Measurements from ENCODE around the gene RLF.

DNA sequence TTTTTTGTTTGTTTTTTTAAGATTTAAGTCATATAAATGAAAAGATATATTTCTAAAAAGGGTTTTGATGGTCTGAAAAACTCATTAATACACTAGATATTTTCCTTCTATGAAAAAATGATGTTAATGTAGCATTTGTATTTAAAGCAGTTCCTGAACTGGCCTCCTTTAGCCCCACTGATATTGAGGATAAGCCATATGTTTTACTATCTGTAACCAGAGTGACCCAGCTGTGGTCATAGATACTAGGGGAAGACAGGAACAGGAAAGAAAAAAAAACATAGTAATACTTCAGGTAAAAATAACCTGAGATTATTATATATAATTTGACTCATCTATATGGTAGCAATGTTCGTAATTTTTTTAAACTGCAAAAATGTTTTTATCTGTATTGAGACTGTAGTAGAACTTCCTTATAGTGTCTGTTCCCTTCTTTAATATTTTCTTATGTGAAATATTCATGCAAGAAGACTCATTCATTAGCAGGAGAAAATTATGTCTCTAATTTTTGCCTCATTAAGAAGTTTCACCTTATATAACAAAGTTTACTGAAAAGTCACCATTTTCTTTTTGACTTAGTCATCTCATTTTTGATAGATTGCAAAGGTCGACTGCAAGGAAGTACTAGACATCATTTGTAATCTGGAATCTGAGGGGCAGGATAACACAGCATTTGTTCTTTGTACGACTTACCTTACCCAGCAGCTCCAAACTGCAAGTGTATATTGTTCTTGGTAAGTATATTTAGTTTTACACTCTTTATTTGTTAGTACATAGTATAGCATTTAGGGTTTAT is 61.0 kb downstream of the RLF start:
- TF ChIP-seq SIX5 (IDR thresholded peaks at IDR 0.05; ENCODE audit: low read depth, low read length, severe bottlenecking) (no peak), SPI1 (IDR thresholded peaks at IDR 0.05; ENCODE audit: borderline replicate concordance, insufficient read depth, low read depth, low read length) (no peak), POLR2A (IDR thresholded peaks at IDR 0.05; ENCODE audit: low read depth, low read length) (no peak), ZBTB33 (IDR thresholded peaks at IDR 0.05) (no peak), ATF7 (IDR thresholded peaks at IDR 0.05; ENCODE audit: low read depth) (no peak), SP1 (IDR thresholded peaks at IDR 0.05; ENCODE audit: low read depth, low read length) (no peak), JUND (IDR thresholded peaks at IDR 0.05; ENCODE audit: low read depth, low read length) (no peak), SMAD1 (IDR thresholded peaks at IDR 0.05; ENCODE audit: low read depth, partially characterized antibody) (no peak)
- TF ChIP-seq, protein P1, sequence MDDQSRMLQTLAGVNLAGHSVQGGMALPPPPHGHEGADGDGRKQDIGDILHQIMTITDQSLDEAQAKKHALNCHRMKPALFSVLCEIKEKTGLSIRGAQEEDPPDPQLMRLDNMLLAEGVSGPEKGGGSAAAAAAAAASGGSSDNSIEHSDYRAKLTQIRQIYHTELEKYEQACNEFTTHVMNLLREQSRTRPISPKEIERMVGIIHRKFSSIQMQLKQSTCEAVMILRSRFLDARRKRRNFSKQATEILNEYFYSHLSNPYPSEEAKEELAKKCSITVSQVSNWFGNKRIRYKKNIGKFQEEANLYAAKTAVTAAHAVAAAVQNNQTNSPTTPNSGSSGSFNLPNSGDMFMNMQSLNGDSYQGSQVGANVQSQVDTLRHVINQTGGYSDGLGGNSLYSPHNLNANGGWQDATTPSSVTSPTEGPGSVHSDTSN (IDR thresholded peaks at IDR 0.05; ENCODE audit: insufficient replicate concordance, low read depth, low read length) = no peak
- TF ChIP-seq, protein P2, sequence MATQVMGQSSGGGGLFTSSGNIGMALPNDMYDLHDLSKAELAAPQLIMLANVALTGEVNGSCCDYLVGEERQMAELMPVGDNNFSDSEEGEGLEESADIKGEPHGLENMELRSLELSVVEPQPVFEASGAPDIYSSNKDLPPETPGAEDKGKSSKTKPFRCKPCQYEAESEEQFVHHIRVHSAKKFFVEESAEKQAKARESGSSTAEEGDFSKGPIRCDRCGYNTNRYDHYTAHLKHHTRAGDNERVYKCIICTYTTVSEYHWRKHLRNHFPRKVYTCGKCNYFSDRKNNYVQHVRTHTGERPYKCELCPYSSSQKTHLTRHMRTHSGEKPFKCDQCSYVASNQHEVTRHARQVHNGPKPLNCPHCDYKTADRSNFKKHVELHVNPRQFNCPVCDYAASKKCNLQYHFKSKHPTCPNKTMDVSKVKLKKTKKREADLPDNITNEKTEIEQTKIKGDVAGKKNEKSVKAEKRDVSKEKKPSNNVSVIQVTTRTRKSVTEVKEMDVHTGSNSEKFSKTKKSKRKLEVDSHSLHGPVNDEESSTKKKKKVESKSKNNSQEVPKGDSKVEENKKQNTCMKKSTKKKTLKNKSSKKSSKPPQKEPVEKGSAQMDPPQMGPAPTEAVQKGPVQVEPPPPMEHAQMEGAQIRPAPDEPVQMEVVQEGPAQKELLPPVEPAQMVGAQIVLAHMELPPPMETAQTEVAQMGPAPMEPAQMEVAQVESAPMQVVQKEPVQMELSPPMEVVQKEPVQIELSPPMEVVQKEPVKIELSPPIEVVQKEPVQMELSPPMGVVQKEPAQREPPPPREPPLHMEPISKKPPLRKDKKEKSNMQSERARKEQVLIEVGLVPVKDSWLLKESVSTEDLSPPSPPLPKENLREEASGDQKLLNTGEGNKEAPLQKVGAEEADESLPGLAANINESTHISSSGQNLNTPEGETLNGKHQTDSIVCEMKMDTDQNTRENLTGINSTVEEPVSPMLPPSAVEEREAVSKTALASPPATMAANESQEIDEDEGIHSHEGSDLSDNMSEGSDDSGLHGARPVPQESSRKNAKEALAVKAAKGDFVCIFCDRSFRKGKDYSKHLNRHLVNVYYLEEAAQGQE (IDR thresholded peaks at IDR 0.05; ENCODE audit: low read depth, low read length) = no peak
- TF ChIP-seq, protein P3, sequence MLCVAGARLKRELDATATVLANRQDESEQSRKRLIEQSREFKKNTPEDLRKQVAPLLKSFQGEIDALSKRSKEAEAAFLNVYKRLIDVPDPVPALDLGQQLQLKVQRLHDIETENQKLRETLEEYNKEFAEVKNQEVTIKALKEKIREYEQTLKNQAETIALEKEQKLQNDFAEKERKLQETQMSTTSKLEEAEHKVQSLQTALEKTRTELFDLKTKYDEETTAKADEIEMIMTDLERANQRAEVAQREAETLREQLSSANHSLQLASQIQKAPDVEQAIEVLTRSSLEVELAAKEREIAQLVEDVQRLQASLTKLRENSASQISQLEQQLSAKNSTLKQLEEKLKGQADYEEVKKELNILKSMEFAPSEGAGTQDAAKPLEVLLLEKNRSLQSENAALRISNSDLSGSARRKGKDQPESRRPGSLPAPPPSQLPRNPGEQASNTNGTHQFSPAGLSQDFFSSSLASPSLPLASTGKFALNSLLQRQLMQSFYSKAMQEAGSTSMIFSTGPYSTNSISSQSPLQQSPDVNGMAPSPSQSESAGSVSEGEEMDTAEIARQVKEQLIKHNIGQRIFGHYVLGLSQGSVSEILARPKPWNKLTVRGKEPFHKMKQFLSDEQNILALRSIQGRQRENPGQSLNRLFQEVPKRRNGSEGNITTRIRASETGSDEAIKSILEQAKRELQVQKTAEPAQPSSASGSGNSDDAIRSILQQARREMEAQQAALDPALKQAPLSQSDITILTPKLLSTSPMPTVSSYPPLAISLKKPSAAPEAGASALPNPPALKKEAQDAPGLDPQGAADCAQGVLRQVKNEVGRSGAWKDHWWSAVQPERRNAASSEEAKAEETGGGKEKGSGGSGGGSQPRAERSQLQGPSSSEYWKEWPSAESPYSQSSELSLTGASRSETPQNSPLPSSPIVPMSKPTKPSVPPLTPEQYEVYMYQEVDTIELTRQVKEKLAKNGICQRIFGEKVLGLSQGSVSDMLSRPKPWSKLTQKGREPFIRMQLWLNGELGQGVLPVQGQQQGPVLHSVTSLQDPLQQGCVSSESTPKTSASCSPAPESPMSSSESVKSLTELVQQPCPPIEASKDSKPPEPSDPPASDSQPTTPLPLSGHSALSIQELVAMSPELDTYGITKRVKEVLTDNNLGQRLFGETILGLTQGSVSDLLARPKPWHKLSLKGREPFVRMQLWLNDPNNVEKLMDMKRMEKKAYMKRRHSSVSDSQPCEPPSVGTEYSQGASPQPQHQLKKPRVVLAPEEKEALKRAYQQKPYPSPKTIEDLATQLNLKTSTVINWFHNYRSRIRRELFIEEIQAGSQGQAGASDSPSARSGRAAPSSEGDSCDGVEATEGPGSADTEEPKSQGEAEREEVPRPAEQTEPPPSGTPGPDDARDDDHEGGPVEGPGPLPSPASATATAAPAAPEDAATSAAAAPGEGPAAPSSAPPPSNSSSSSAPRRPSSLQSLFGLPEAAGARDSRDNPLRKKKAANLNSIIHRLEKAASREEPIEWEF (IDR thresholded peaks at IDR 0.05; ENCODE audit: insufficient replicate concordance, low read depth, low read length) = no peak
- TF ChIP-seq, protein P4, sequence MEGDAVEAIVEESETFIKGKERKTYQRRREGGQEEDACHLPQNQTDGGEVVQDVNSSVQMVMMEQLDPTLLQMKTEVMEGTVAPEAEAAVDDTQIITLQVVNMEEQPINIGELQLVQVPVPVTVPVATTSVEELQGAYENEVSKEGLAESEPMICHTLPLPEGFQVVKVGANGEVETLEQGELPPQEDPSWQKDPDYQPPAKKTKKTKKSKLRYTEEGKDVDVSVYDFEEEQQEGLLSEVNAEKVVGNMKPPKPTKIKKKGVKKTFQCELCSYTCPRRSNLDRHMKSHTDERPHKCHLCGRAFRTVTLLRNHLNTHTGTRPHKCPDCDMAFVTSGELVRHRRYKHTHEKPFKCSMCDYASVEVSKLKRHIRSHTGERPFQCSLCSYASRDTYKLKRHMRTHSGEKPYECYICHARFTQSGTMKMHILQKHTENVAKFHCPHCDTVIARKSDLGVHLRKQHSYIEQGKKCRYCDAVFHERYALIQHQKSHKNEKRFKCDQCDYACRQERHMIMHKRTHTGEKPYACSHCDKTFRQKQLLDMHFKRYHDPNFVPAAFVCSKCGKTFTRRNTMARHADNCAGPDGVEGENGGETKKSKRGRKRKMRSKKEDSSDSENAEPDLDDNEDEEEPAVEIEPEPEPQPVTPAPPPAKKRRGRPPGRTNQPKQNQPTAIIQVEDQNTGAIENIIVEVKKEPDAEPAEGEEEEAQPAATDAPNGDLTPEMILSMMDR (IDR thresholded peaks at IDR 0.05 in 2 of 3, conservative IDR thresholded peaks at IDR 0.05 in 1 of 3; ENCODE audit: control insufficient read depth in 2 of 3, extremely low read depth in 1 of 3, insufficient read depth in 1 of 3, low read depth in 3 of 3, low read length in 3 of 3) = no peak

Data from GM12878 (cell line).